ENCODE results near the gene LCMT1.

LCMT1 gene

DNA sequence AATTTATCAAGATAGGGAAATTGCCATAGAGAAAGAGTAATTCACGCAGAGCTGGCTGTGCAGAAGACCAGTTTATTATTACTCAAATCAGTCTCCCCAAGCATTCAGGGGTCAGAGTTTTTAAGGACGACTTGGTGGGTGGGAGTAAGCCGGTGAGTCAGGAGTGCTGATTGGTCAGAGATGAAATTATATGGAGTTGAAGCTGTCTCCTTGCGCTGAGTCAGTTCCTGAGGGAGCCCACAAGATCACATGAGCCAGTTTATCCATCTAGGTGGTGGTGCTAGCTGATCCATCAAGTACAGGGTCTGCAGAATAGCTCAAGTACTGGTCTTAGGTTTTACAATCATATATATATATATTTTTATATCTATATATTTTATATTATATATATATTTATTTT lies 99.2 kb downstream of the LCMT1 start:
- no peak for FAIRE-seq

DNA sequence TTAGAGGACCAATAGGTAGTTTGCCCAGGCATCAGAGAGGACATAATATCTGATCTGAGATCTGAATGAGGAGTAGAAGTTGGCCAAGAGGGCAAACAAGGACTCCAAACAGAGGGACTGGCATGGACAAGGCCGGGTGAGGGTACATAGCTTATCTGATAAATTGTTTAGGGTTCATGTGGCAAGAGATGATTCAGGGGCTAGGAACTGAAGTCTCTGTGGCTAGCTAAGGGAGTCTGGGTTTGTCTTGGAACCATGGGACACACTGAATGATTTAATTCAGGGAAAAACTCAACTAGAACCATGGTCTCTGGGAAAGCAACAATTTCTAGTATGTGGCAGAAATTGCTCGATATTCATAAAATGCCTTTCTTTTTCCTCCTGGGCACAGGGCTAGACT lies 101.1 kb downstream of the LCMT1 start:
- FAIRE-seq: no peak

DNA sequence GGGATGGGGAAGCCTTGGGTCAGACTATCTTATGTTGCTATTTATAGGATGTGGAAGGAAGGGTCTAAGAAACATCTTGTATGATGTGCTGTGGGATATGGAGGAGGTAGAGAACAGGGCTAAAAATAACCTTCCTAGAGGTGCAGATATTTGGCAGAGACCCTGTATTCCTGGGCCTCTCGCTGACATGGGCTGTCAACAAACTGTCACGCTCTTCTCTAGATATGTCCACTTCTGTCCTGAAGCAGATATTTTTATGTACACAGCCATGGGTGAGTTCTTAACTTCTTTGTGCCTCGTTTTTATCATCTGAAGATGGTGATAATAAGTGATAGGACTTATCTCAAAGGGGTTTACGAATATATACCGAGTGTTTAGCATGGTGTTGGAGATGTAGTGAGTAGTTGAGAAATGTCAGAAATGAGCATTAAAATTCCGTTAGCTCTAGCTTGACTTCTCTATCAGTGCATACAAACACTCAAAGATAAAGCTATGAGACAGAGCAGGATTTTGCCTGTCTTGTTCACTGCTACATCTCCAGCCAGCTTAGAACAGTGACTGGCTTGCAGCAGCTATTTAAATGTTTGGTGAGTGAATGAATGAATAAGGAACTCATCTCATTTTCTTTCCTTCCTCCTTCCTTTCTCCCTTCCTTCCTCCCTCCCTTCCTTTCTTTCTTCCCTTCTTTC lies 102.3 kb downstream of the LCMT1 start:
- FAIRE-seq: no peak

DNA sequence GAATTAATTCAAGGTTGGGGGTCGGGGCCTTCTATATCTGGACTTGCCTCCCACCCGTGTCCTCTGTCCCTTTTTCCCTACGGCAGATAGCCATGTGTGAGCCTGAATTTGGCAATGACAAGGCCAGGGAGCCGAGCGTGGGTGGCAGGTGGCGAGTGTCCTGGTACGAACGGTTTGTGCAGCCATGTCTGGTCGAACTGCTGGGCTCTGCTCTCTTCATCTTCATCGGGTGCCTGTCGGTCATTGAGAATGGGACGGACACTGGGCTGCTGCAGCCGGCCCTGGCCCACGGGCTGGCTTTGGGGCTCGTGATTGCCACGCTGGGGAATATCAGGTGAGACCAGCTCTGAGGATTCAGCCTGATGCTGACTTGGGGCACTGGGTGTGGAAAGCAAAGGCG lies 105.6 kb downstream of the LCMT1 start:
- no peak for FAIRE-seq

DNA sequence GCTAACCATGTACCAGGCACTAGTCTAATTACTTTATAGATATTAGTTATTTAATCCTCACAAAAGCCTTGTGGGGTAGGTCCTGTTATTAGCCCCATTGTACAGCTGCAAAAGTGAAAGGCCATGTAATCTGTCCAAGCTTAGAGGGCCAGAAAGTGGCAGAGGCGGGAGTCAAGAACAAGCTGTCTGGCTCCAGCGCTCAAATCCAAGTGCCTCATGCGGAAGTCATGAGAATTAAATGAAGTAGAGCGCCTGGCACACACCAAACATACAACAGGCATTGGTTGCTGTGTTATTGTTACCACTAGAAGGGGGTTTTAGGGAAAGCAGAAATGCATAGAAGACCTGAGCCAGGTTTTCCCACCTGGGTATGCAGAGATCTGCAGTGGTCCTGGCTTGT lies 106.4 kb downstream of the LCMT1 start:
- no peak for FAIRE-seq

- no peak for FAIRE-seq
Observed at GRCh38 chr16:25219070-25219737, 107.7 kb downstream of the LCMT1 start.

- no peak for FAIRE-seq
Observed at GRCh38 chr16:25222959-25223358, 111.4 kb downstream of the LCMT1 start.

DNA sequence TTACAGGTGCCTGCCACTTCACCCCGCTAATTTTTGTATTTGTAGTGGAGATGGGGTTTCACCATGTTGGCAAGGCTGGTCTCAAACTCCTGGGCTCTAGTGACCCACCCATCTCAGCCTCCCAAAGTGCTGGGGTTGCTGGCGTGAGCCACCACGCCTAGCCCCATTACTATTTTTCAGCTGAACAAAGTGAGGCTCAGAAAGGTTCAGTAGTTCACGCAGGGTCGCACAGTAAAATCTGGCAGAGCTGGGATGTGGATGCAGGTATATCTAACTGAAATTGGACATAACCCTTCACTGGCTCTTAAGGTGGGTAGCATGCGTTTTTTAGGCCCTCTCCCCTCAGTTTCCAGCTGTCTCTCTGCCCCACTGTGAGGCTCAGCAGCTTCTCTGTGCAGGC lies 112.4 kb downstream of the LCMT1 start:
- FAIRE-seq: no peak

DNA sequence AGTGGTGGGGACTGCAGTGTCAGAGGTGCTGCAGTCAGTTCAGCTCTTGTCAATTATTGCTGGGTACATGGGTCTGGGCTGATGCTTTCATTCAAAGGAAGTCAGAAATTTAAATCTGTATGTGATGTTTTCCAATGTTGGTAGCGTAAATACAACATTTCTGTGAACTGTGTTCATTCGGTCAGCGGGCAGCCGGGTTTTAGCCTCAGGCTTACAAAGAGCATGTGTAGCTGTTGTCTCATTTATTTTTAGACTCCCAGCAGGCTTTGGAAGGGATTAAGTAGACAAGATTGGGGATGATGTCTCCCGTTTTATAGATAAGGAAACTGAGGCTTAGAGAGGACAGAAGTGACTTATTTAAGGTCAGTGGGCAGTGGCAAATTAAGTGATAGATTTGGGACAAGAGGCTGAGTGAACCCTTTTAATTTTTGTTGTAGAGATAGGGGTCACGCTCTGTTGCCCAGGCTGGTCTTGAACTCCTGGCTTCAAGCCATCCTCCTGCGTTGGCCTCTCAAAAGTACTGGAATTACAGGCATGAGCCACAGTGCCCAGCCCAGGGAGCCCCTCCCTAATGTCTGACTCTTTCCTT lies 113.3 kb downstream of the LCMT1 start:
- FAIRE-seq: no peak
